Mucosa of rectum (tissue), 2 donors: ENCODE data around the gene DPH7.
A peak's percentile ranks its signal among the peaks of the same experiment; 100 is the strongest.

Experiments used
- H3K27ac ChIP-seq, 2 donors: one replicate each; pipeline ENCODE4 v1.7.0; 2013; ENCODE audit warnings: inconsistent platforms in 2 of 2, low read depth in 2 of 2, low read length in 2 of 2
- H3K27me3 ChIP-seq, 2 donors: one replicate each; pipeline ENCODE4 v1.7.0; 2013; ENCODE audit warnings: low read length in 2 of 2; ENCODE audit not compliant: control insufficient read depth in 2 of 2, insufficient read depth in 2 of 2
- H3K36me3 ChIP-seq, 2 donors: one replicate each; pipeline ENCODE4 v1.7.0; 2013; ENCODE audit warnings: low read length in 2 of 2; ENCODE audit not compliant: control insufficient read depth in 2 of 2, insufficient read depth in 2 of 2
- H3K4me1 ChIP-seq, 2 donors: one replicate each; pipeline ENCODE4 v1.7.0; 2013; ENCODE audit warnings: low read length in 2 of 2, mild to moderate bottlenecking in 1 of 2; ENCODE audit not compliant: control insufficient read depth in 2 of 2, insufficient read depth in 2 of 2
- H3K4me3 ChIP-seq, 2 donors: one replicate each; pipeline ENCODE4 v1.7.0; 2013; ENCODE audit warnings: low read length in 2 of 2
- H3K9ac ChIP-seq, 2 donors: one replicate each; pipeline ENCODE4 v1.7.0; 2013; ENCODE audit warnings: low read length in 2 of 2, low read depth in 1 of 2, mild to moderate bottlenecking in 1 of 2
- H3K9me3 ChIP-seq, 2 donors: one replicate each; pipeline ENCODE4 v1.7.0; 2013; ENCODE audit warnings: low read length in 2 of 2; ENCODE audit not compliant: control insufficient read depth in 2 of 2
- donor health status: healthy.
- donor health status: Normal muscosa, but diverticular disease.

The DPH7 gene

GRCh38 chr9:137590469-137591383 is 12.0 kb upstream of the DPH7 start, which contains the start of gene ZMYND19:
Gene ZMYND19, minus strand, starts transcription at chr9:137590512. Its CDS starts 249 bp downstream, at chr9:137590263.
- no peaks in the 10 kb centered on the region for H3K27me3 ChIP-seq
- no peaks in the 10 kb centered on the region for H3K9me3 ChIP-seq
- peak within 1 kb of the TSS; percentile 70 to 82 for H3K4me3 ChIP-seq
- peaks cover 8 to 14% of the 10 kb centered on the region in 2 donors for H3K4me1 ChIP-seq
- peaks cover 15 to 18% of the 10 kb centered on the region in 2 donors for H3K36me3 ChIP-seq
- H3K9ac ChIP-seq: peak within 1 kb of the TSS; percentile 70 to 74
- H3K27ac ChIP-seq: peak within 1 kb of the TSS; percentile 20 to 71

GRCh38 chr9:137590123-137590468 is 11.4 kb upstream of the DPH7 start:
- H3K4me3 ChIP-seq: peak overlapping the region; percentile 58 to 70
- no peak overlapping the region for H3K27ac ChIP-seq
- no peaks in the 10 kb centered on the region for H3K9me3 ChIP-seq
- no peak overlapping the region for H3K9ac ChIP-seq
- H3K4me1 ChIP-seq: peaks cover 8 to 14% of the 10 kb centered on the region in 2 donors
- peaks cover 18 to 19% of the 10 kb centered on the region in 2 donors for H3K36me3 ChIP-seq
- H3K27me3 ChIP-seq: no peaks in the 10 kb centered on the region

- H3K4me3 ChIP-seq: peak overlapping the region; percentile 63 to 70
Measured at GRCh38 chr9:137589441-137590122, 10.9 kb upstream of the DPH7 start.

GRCh38 chr9:137588891-137589290 is 10.2 kb upstream of the DPH7 start:
- Histone ChIP-seq H3K4me3 (peak overlapping the region in 1 of 2 donors; percentile 70), H3K4me1 (peaks cover 8 to 14% of the 10 kb centered on the region in 2 donors), H3K27me3 (no peaks in the 10 kb centered on the region), H3K9ac (peak overlapping the region in 1 of 2 donors; percentile 72), H3K9me3 (no peaks in the 10 kb centered on the region), H3K27ac (no peak overlapping the region), H3K36me3 (peaks cover 21 to 22% of the 10 kb centered on the region in 2 donors)

More at GRCh38 chr9:137589441-137590122, 10.9 kb upstream of the DPH7 start:
- peaks cover 8 to 14% of the 10 kb centered on the region in 2 donors for H3K4me1 ChIP-seq
- no peaks in the 10 kb centered on the region for H3K9me3 ChIP-seq
- H3K36me3 ChIP-seq: peaks cover 18 to 19% of the 10 kb centered on the region in 2 donors
- no peak overlapping the region for H3K27ac ChIP-seq
- H3K27me3 ChIP-seq: no peaks in the 10 kb centered on the region
- peak overlapping the region; percentile 70 to 72 for H3K9ac ChIP-seq

- Histone ChIP-seq H3K4me3 (no peak overlapping the region), H3K4me1 (peaks cover 8 to 14% of the 10 kb centered on the region in 2 donors), H3K9ac (no peak overlapping the region), H3K9me3 (no peaks in the 10 kb centered on the region), H3K36me3 (peaks cover 22% of the 10 kb centered on the region in 2 donors), H3K27me3 (no peaks in the 10 kb centered on the region), H3K27ac (no peak overlapping the region)
Measured at GRCh38 chr9:137588311-137588710, 9.6 kb upstream of the DPH7 start.

GRCh38 chr9:137586854-137587253 is 8.1 kb upstream of the DPH7 start:
- H3K27ac ChIP-seq: no peak overlapping the region
- H3K4me3 ChIP-seq: no peak overlapping the region
- no peaks in the 10 kb centered on the region for H3K27me3 ChIP-seq
- H3K9me3 ChIP-seq: no peaks in the 10 kb centered on the region
- no peak overlapping the region for H3K9ac ChIP-seq
- H3K4me1 ChIP-seq: peaks cover 8 to 14% of the 10 kb centered on the region in 2 donors
- H3K36me3 ChIP-seq: peaks cover 28 to 31% of the 10 kb centered on the region in 2 donors

GRCh38 chr9:137583957-137584356 is 5.2 kb upstream of the DPH7 start:
- Histone ChIP-seq H3K9me3 (no peaks in the 10 kb centered on the region), H3K36me3 (peaks cover 28 to 31% of the 10 kb centered on the region in 2 donors), H3K27me3 (no peaks in the 10 kb centered on the region), H3K27ac (no peak overlapping the region), H3K4me1 (peaks cover 3% of the 10 kb centered on the region in 2 donors), H3K4me3 (no peak overlapping the region), H3K9ac (no peak overlapping the region)

GRCh38 chr9:137583347-137583746 is 4.6 kb upstream of the DPH7 start:
- H3K36me3 ChIP-seq: peaks cover 26 to 31% of the 10 kb centered on the region in 2 donors
- H3K4me3 ChIP-seq: no peak overlapping the region
- H3K27me3 ChIP-seq: no peaks in the 10 kb centered on the region
- H3K27ac ChIP-seq: no peak overlapping the region
- H3K4me1 ChIP-seq: peaks cover 0 to 3% of the 10 kb centered on the region in 2 donors
- no peaks in the 10 kb centered on the region for H3K9me3 ChIP-seq
- H3K9ac ChIP-seq: no peak overlapping the region

GRCh38 chr9:137582286-137582860 is 3.6 kb upstream of the DPH7 start:
- peaks cover 21 to 26% of the 10 kb centered on the region in 2 donors for H3K36me3 ChIP-seq
- no peaks in the 10 kb centered on the region for H3K27me3 ChIP-seq
- H3K9me3 ChIP-seq: no peaks in the 10 kb centered on the region
- peaks cover 7 to 8% of the 10 kb centered on the region in 2 donors for H3K4me1 ChIP-seq
- no peak overlapping the region for H3K4me3 ChIP-seq
- H3K9ac ChIP-seq: no peak overlapping the region
- H3K27ac ChIP-seq: no peak overlapping the region
